H7 (cell line): ENCODE measurements around the gene TTYH1. TPM values are rescaled to one million over a fixed set of nuclear protein-coding genes. Genes with fewer than 3 reads are reported as not detected.
"Not testable (repeated sequence)": the region's sequence is repeated elsewhere in the genome, so short reads cannot be mapped to it uniquely, and the experiment has no call there.

Experiments
- DNase-seq: peaks from one replicate; pipeline ENCODE4 v3.0.0; 2012
- H3K27me3 ChIP-seq: 2 replicates; pipeline ENCODE4 v1.6.0; 2011; ENCODE audit warnings: mild to moderate bottlenecking, low read length; ENCODE audit not compliant: control insufficient read depth, insufficient read depth
- H3K36me3 ChIP-seq: replicated peaks from 2 replicates; pipeline ENCODE4 v1.5.1; 2011; ENCODE audit warnings: low read length; ENCODE audit not compliant: control insufficient read depth, insufficient read depth
- H3K4me3 ChIP-seq: 2 replicates; pipeline ENCODE4 v1.5.1; 2011; ENCODE audit warnings: low read depth, mild to moderate bottlenecking, control low read depth, low read length, moderate library complexity; ENCODE audit not compliant: insufficient read depth
- total RNA-seq: library from RNA; depleted of rRNA; stranded (reverse); fragments of >200 nt; shearing (Covaris generic); gene quantifications from 2 replicates; pipeline ENCODE4 v1.2.3, GENCODE V29; 2014

The TTYH1 gene
- total RNA-seq, 1 experiment from 2014 or later = 13.4 TPM

GRCh38 chr19:54462047-54462654 lies 46.9 kb downstream of the TTYH1 start:
- H3K27me3 ChIP-seq = peaks cover 7% of the 10 kb centered on the region
- H3K4me3 ChIP-seq = peak overlapping the region; percentile 77; the same call in 1 of the 2 replicates
- peaks cover 20% of the 10 kb centered on the region for H3K36me3 ChIP-seq
- DNase-seq = peak; percentile 60

GRCh38 chr19:54462655-54463530 lies 47.6 kb downstream of the TTYH1 start:
- peak overlapping the region; percentile 77 for H3K4me3 ChIP-seq
- H3K27me3 ChIP-seq = peaks cover 7% of the 10 kb centered on the region
- peak; percentile 86 for DNase-seq
- H3K36me3 ChIP-seq = peaks cover 15% of the 10 kb centered on the region

- Histone ChIP-seq H3K36me3 (peaks cover 8% of the 10 kb centered on the region), H3K27me3 (peaks cover 7% of the 10 kb centered on the region), H3K4me3 (peak within 1 kb of the TSS; percentile 77)
- DNase-seq = peak; percentile 95
Observed at GRCh38 chr19:54463531-54464043, 48.3 kb downstream of the TTYH1 start, which contains the start of gene LENG9. Gene LENG9, minus strand, starts transcription at chr19:54463778. Its CDS starts 252 bp downstream, at chr19:54463526.

- H3K27me3 ChIP-seq = peaks cover 8% of the 10 kb centered on the region
Observed at GRCh38 chr19:54464044-54464629, 48.9 kb downstream of the TTYH1 start.

GRCh38 chr19:54464630-54465425 lies 49.6 kb downstream of the TTYH1 start:
- H3K27me3 ChIP-seq = peaks cover 14% of the 10 kb centered on the region
- peak; percentile 96 for DNase-seq
- peak overlapping the region; percentile 73 for H3K4me3 ChIP-seq
- H3K36me3 ChIP-seq = peaks cover 4% of the 10 kb centered on the region

More at GRCh38 chr19:54464044-54464629, 48.9 kb downstream of the TTYH1 start:
- Histone ChIP-seq H3K4me3 (peak overlapping the region; percentile 73), H3K36me3 (peaks cover 4% of the 10 kb centered on the region)
- DNase-seq = peak; percentile 92

GRCh38 chr19:54465426-54466109 lies 50.3 kb downstream of the TTYH1 start:
- Histone ChIP-seq H3K36me3 (peaks cover 4% of the 10 kb centered on the region), H3K4me3 (peak overlapping the region; percentile 5; the same call in 1 of the 2 replicates), H3K27me3 (peaks cover 21% of the 10 kb centered on the region)
- DNase-seq = peak; percentile 19

- DNase-seq, H3K36me3 ChIP-seq, H3K4me3 ChIP-seq: not testable (repeated sequence)
- peaks cover 26% of the 10 kb centered on the region for H3K27me3 ChIP-seq
Observed at GRCh38 chr19:54466110-54466480, 50.8 kb downstream of the TTYH1 start.

- Histone ChIP-seq H3K4me3 (no peak overlapping the region), H3K27me3 (peaks cover 35% of the 10 kb centered on the region), H3K36me3 (no peaks in the 10 kb centered on the region)
- peak; percentile 42 for DNase-seq
Observed at GRCh38 chr19:54469496-54469934, 54.3 kb downstream of the TTYH1 start.

GRCh38 chr19:54470276-54470887 lies 55.1 kb downstream of the TTYH1 start:
- DNase-seq = no peak
- no peak overlapping the region for H3K4me3 ChIP-seq

GRCh38 chr19:54470991-54471782 lies 55.9 kb downstream of the TTYH1 start:
- DNase-seq = peak; percentile 80
- peaks cover 28% of the 10 kb centered on the region for H3K27me3 ChIP-seq

More at GRCh38 chr19:54470276-54470887, 55.1 kb downstream of the TTYH1 start:
- no peaks in the 10 kb centered on the region for H3K36me3 ChIP-seq
- peaks cover 33% of the 10 kb centered on the region for H3K27me3 ChIP-seq

GRCh38 chr19:54473071-54473891 lies 58.0 kb downstream of the TTYH1 start, which contains the start of gene CDC42EP5:
Gene CDC42EP5, minus strand, starts transcription at chr19:54473296. Its CDS starts 7,749 bp downstream, at chr19:54465547.
- H3K4me3 ChIP-seq = peak within 1 kb of the TSS; percentile 12; the same call in 1 of the 2 replicates
- peaks cover 28% of the 10 kb centered on the region for H3K27me3 ChIP-seq
- peak; percentile 82 for DNase-seq
- H3K36me3 ChIP-seq = no peaks in the 10 kb centered on the region

More at GRCh38 chr19:54470991-54471782, 55.9 kb downstream of the TTYH1 start:
- Histone ChIP-seq H3K4me3 (peak overlapping the region; percentile 20; the same call in 1 of the 2 replicates), H3K36me3 (no peaks in the 10 kb centered on the region)
